ENCODE measurements around the gene STAG1. TPM values are rescaled to one million over a fixed set of nuclear protein-coding genes. Genes with fewer than 3 reads are reported as not detected.

Gene STAG1
- total RNA-seq, 1 donor from 2014 or later, result 24.1 TPM

GRCh38 chr3:136512381-136512780 is 239.8 kb downstream of the STAG1 start:
- H3K27me3 Mint-ChIP-seq (ENCODE audit: low read depth, unreplicated experiment), result no peaks in the 10 kb centered on the region
- H3K27me3 ChIP-seq (ENCODE audit: insufficient read depth, low read length), result no peaks in the 10 kb centered on the region
- H3K4me1 ChIP-seq (ENCODE audit: insufficient read depth, low read length), result no peaks in the 10 kb centered on the region
- H3K4me3 Mint-ChIP-seq (ENCODE audit: unreplicated experiment), result no peak overlapping the region
- no peaks in the 10 kb centered on the region for H3K9me3 Mint-ChIP-seq (ENCODE audit: unreplicated experiment)
- no peak overlapping the region for H3K27ac ChIP-seq (ENCODE audit: low read depth, low read length)
- H3K27ac Mint-ChIP-seq (ENCODE audit: unreplicated experiment), result no peak overlapping the region
- TF ChIP-seq CTCF (IDR thresholded peaks at IDR 0.05; ENCODE audit: insufficient read depth, low read depth, low read length) (no peak), EZH2 (IDR thresholded peaks at IDR 0.05; ENCODE audit: insufficient read depth, low read length) (no peak)
- no peak overlapping the region for H3K9ac ChIP-seq (ENCODE audit: low read length)
- FAIRE-seq (no peak), DNase-seq (ENCODE audit: low read depth) (peak; percentile 23)
- peaks cover 6% of the 10 kb centered on the region for H3K36me3 Mint-ChIP-seq (ENCODE audit: low read depth, unreplicated experiment)
- no peak overlapping the region for H3K4me3 ChIP-seq (ENCODE audit: insufficient read depth, low read depth, low read length)
- peaks cover 11% of the 10 kb centered on the region for H4K20me1 ChIP-seq (ENCODE audit: insufficient read depth, low read length)
- no peaks in the 10 kb centered on the region for H3K79me2 ChIP-seq (ENCODE audit: insufficient read depth, low read length)
- H2AFZ ChIP-seq (ENCODE audit: low read depth, low read length), result no peak overlapping the region
- H3K9me3 ChIP-seq (ENCODE audit: insufficient read depth, low read depth, low read length), result no peaks in the 10 kb centered on the region
- H3K36me3 ChIP-seq (ENCODE audit: insufficient read depth, low read length), result no peaks in the 10 kb centered on the region
- H3K4me1 Mint-ChIP-seq (ENCODE audit: low read depth, unreplicated experiment), result no peaks in the 10 kb centered on the region
- no peak overlapping the region for H3K4me2 ChIP-seq (ENCODE audit: low read length)

- Histone ChIP-seq H3K36me3 (ENCODE audit: insufficient read depth, low read length) (no peaks in the 10 kb centered on the region), H2AFZ (ENCODE audit: low read depth, low read length) (no peak overlapping the region), H3K79me2 (ENCODE audit: insufficient read depth, low read length) (no peaks in the 10 kb centered on the region), H4K20me1 (ENCODE audit: insufficient read depth, low read length) (no peaks in the 10 kb centered on the region), H3K27me3 (ENCODE audit: insufficient read depth, low read length) (no peaks in the 10 kb centered on the region), H3K27ac (ENCODE audit: low read depth, low read length) (no peak overlapping the region), H3K4me3 (ENCODE audit: insufficient read depth, low read depth, low read length) (no peak overlapping the region), H3K9ac (ENCODE audit: low read length) (no peak overlapping the region), H3K4me1 (ENCODE audit: insufficient read depth, low read length) (no peaks in the 10 kb centered on the region), H3K9me3 (ENCODE audit: insufficient read depth, low read depth, low read length) (no peaks in the 10 kb centered on the region), H3K4me2 (ENCODE audit: low read length) (no peak overlapping the region)
- Mint-ChIP-seq H3K27ac (ENCODE audit: unreplicated experiment) (no peak overlapping the region), H3K4me1 (ENCODE audit: low read depth, unreplicated experiment) (no peaks in the 10 kb centered on the region), H3K27me3 (ENCODE audit: low read depth, unreplicated experiment) (no peaks in the 10 kb centered on the region), H3K4me3 (ENCODE audit: unreplicated experiment) (no peak overlapping the region), H3K36me3 (ENCODE audit: low read depth, unreplicated experiment) (no peaks in the 10 kb centered on the region), H3K9me3 (ENCODE audit: unreplicated experiment) (no peaks in the 10 kb centered on the region)
- TF ChIP-seq EZH2 (IDR thresholded peaks at IDR 0.05; ENCODE audit: insufficient read depth, low read length), result no peak
- TF ChIP-seq CTCF (IDR thresholded peaks at IDR 0.05; ENCODE audit: insufficient read depth, low read depth, low read length), result no peak
- DNase-seq (ENCODE audit: low read depth) (no peak), FAIRE-seq (no peak)
These were observed 246.5 kb downstream of the STAG1 start for GRCh38 chr3:136505676-136506075.

- no peak for FAIRE-seq
- no peak overlapping the region for H3K27ac Mint-ChIP-seq (ENCODE audit: unreplicated experiment)
- Histone ChIP-seq H3K9me3 (ENCODE audit: insufficient read depth, low read depth, low read length) (no peaks in the 10 kb centered on the region), H3K27me3 (ENCODE audit: insufficient read depth, low read length) (no peaks in the 10 kb centered on the region), H3K79me2 (ENCODE audit: insufficient read depth, low read length) (no peaks in the 10 kb centered on the region), H4K20me1 (ENCODE audit: insufficient read depth, low read length) (no peaks in the 10 kb centered on the region), H3K4me1 (ENCODE audit: insufficient read depth, low read length) (no peaks in the 10 kb centered on the region), H3K27ac (ENCODE audit: low read depth, low read length) (no peak overlapping the region), H3K4me2 (ENCODE audit: low read length) (no peak overlapping the region), H3K36me3 (ENCODE audit: insufficient read depth, low read length) (peaks cover 2% of the 10 kb centered on the region), H3K4me3 (ENCODE audit: insufficient read depth, low read depth, low read length) (no peak overlapping the region), H2AFZ (ENCODE audit: low read depth, low read length) (no peak overlapping the region), H3K9ac (ENCODE audit: low read length) (no peak overlapping the region)
- no peak overlapping the region for H3K4me3 Mint-ChIP-seq (ENCODE audit: unreplicated experiment)
- H3K36me3 Mint-ChIP-seq (ENCODE audit: low read depth, unreplicated experiment), result peaks cover 2% of the 10 kb centered on the region
- no peaks in the 10 kb centered on the region for H3K9me3 Mint-ChIP-seq (ENCODE audit: unreplicated experiment)
- no peak for TF ChIP-seq CTCF (IDR thresholded peaks at IDR 0.05; ENCODE audit: insufficient read depth, low read depth, low read length)
- TF ChIP-seq EZH2 (IDR thresholded peaks at IDR 0.05; ENCODE audit: insufficient read depth, low read length), result no peak
- no peaks in the 10 kb centered on the region for H3K4me1 Mint-ChIP-seq (ENCODE audit: low read depth, unreplicated experiment)
- no peaks in the 10 kb centered on the region for H3K27me3 Mint-ChIP-seq (ENCODE audit: low read depth, unreplicated experiment)
- DNase-seq (ENCODE audit: low read depth), result no peak
These were observed 249.1 kb downstream of the STAG1 start for GRCh38 chr3:136503056-136503455.

Measured in astrocyte (in vitro differentiated cells and primary cell).